ENCODE measurements around the gene ARL16.

ARL16 gene

DNA sequence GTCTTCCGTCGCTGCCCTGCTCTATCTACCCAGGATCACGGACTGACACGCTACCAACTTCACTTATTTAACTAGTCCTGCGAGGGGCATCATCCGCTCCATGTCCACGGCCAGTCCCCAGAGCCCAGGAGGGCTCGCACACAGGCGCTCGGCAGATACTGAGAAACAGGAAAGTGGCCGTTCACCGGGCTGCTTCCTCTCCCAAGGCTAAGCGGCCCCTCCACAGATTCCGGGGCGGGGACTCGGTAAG is 17.6 kb downstream of the ARL16 start:
- no peaks in the 10 kb centered on the region for H3K9me3 Mint-ChIP-seq
- no peaks in the 10 kb centered on the region for H3K27me3 Mint-ChIP-seq
- peaks cover 35% of the 10 kb centered on the region for H3K4me1 Mint-ChIP-seq
- H3K4me3 Mint-ChIP-seq = peak overlapping the region; percentile 85
- peaks cover 25% of the 10 kb centered on the region for H3K36me3 Mint-ChIP-seq (ENCODE audit: insufficient read depth)
- DNase-seq (ENCODE audit: low spot score in 2 of 2) = peak in 1 of 2 donors; percentile 27
- peak; percentile 19 for ATAC-seq (replicated peaks; ENCODE audit: extremely low read depth, poor library complexity, severe bottlenecking)
- H3K27ac Mint-ChIP-seq (ENCODE audit: low read depth) = peak overlapping the region; percentile 93

DNA sequence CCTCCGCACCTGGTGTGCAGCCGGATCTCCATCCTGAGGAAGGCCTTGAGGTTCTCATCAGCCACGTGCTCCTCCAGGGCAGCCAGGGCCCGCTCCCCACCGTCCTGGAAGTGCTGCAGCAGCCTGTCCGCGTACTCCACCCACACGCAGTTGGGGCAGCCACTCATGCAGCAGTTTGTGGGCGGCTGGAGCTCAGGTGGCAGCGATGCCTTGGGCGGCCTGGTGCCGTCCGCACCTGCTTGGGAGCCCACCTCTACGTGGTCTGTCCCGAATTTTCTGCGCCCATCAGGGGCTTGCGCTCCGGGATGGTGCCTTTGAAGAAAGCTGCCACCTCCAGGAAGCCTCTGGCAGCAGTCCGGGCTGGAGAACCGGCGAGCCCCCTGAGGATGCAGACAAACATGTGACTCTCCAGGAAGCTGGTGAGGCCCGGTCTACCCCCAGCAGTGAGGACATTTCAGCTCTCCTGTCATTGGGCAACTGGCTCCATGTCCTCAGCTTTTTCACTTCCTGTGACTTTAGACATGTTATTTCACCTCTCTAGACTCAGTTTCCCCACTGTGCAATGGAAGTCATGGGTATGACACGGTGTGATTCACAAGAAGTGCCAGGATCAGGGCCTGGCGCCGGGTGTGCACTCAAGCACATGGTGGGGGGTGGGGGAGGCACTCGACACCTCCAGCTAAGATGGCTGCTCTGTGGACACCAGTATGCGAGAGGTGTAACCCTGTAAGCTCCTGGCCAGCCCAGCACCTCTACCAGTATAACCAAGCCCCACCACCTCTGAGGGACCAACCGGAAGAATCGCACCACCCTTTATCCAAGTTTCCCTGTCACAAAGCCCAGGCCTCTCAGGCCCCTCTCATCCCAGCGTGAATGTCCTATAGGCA is 18.1 kb downstream of the ARL16 start:
- no peaks in the 10 kb centered on the region for H3K9me3 Mint-ChIP-seq
- peak; percentile 25 for ATAC-seq (replicated peaks; ENCODE audit: extremely low read depth, poor library complexity, severe bottlenecking)
- H3K27ac Mint-ChIP-seq (ENCODE audit: low read depth) = peak overlapping the region; percentile 93
- no peak for DNase-seq (ENCODE audit: low spot score in 2 of 2)
- peaks cover 35% of the 10 kb centered on the region for H3K4me1 Mint-ChIP-seq
- peaks cover 24% of the 10 kb centered on the region for H3K36me3 Mint-ChIP-seq (ENCODE audit: insufficient read depth)
- H3K4me3 Mint-ChIP-seq = peak overlapping the region; percentile 85
- no peaks in the 10 kb centered on the region for H3K27me3 Mint-ChIP-seq

DNA sequence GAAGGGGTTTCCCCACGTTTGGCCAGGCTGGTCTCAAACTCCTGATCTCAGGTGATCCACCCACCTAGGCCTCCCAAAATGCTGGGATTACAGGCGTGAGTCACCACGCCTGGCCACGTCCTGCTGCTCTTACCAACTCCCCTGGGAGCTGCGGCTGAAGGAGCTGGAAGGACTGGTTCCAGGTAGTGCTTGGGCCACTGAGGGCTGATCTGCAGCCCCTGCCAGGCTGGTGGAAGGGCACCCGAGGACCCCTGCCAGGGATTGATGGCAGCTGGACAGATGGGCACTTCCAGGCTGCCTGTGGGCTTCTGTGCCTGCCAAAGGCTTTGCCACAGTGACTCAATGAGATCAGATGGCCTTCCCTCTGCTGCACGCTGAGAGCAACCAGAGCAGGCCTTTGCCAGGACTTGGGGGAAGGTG is 19.5 kb downstream of the ARL16 start:
- DNase-seq (ENCODE audit: low spot score in 2 of 2) (no peak), ATAC-seq (replicated peaks; ENCODE audit: extremely low read depth, poor library complexity, severe bottlenecking) (no peak)
- no peaks in the 10 kb centered on the region for H3K9me3 Mint-ChIP-seq
- peaks cover 35% of the 10 kb centered on the region for H3K4me1 Mint-ChIP-seq
- no peaks in the 10 kb centered on the region for H3K27me3 Mint-ChIP-seq
- peak overlapping the region; percentile 27 for H3K4me3 Mint-ChIP-seq
- H3K36me3 Mint-ChIP-seq (ENCODE audit: insufficient read depth) = peaks cover 17% of the 10 kb centered on the region
- H3K27ac Mint-ChIP-seq (ENCODE audit: low read depth) = no peak overlapping the region

DNA sequence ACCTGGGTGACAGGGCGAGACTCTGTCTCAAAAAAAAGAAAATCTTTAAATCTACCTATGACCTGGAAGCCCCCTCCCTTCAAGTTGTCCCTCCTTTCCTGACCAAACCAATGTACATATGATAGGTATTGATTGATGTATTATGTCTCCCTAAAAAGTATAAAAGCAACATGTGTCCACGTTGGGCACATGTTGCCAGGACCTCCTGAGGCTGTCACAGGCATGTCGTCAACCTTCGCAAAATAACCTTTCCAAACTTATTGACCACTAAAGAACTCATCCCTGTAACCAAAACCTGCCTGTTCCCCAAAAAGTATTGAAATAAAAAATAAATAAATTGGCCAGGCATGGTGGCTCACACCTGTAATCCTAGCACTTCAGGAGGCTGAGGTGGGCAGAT is 21.6 kb downstream of the ARL16 start:
- peaks cover 21% of the 10 kb centered on the region for H3K4me1 Mint-ChIP-seq
- H3K27me3 Mint-ChIP-seq = no peaks in the 10 kb centered on the region
- no peak for DNase-seq (ENCODE audit: low spot score in 2 of 2)
- no peak overlapping the region for H3K27ac Mint-ChIP-seq (ENCODE audit: low read depth)
- no peak for ATAC-seq (replicated peaks; ENCODE audit: extremely low read depth, poor library complexity, severe bottlenecking)
- no peak overlapping the region for H3K4me3 Mint-ChIP-seq
- H3K9me3 Mint-ChIP-seq = no peaks in the 10 kb centered on the region
- H3K36me3 Mint-ChIP-seq (ENCODE audit: insufficient read depth) = peaks cover 7% of the 10 kb centered on the region

DNA sequence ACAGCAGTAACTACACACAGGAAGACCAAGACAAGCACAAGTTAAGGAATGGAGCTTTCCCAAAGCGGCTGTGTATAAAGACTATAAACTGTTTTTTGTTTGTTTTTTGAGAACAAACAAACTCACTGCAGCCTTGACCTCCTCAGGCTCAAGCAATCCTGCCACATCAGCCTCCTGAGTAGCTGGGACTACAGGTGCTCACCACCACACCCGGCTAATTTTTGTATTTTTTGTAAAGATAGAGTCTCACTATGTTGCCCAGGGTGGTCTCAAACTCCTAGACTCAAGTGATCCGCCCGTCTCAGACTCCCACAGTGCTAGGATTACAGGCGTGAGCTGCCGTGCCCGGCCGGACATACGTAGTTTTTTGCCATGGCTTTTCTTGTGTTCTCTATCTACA is 23.2 kb downstream of the ARL16 start:
- Mint-ChIP-seq H3K4me3 (no peak overlapping the region), H3K36me3 (ENCODE audit: insufficient read depth) (peaks cover 2% of the 10 kb centered on the region), H3K27me3 (no peaks in the 10 kb centered on the region), H3K4me1 (peaks cover 5% of the 10 kb centered on the region), H3K9me3 (no peaks in the 10 kb centered on the region), H3K27ac (ENCODE audit: low read depth) (no peak overlapping the region)
- DNase-seq (ENCODE audit: low spot score in 2 of 2) = no peak
- no peak for ATAC-seq (replicated peaks; ENCODE audit: extremely low read depth, poor library complexity, severe bottlenecking)

DNA sequence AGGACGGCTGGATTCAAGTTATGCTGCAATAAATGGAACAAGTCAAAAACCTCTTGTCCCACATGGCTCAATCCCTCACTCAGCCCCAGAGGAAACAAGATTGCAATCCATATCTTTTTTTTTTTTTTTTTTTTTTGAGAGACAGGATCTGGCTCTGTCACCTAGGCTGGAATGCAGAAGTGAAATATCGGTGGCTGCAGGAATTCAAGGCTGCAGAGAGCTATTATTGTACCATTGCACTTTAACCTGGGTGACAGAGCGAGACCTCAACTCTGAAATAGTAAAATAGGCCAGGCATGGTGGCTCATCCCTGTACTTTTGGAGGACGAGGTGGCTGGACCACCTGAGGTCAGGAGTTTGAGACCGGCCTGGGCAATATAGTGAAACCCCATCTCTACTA is 24.6 kb downstream of the ARL16 start:
- H3K9me3 Mint-ChIP-seq = no peaks in the 10 kb centered on the region
- DNase-seq (ENCODE audit: low spot score in 2 of 2) (no peak), ATAC-seq (replicated peaks; ENCODE audit: extremely low read depth, poor library complexity, severe bottlenecking) (no peak)
- H3K4me3 Mint-ChIP-seq = no peak overlapping the region
- H3K27me3 Mint-ChIP-seq = peaks cover under 1% of the 10 kb centered on the region
- peaks cover 4% of the 10 kb centered on the region for H3K4me1 Mint-ChIP-seq
- H3K36me3 Mint-ChIP-seq (ENCODE audit: insufficient read depth) = peaks cover 2% of the 10 kb centered on the region
- H3K27ac Mint-ChIP-seq (ENCODE audit: low read depth) = no peak overlapping the region

DNA sequence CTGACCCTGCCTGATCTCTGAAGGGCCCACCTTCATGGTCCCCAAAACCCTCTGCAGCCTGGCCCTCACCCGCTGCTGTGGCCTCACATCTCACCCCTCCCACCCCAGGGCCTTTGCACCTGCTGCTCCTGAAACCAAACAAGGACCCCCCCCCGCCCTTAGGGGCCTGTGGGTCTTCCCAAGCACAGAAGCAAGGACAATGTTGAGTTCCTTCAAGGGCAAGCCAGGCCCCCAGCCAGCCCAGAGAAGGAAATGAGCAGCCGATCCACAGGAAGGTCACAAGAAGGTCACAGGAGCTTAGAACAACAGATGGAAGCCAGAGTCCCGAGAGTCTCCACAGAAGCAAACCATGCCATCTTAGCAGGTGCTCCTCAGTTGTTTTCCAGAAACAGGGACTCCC is 26.8 kb downstream of the ARL16 start:
- H3K36me3 Mint-ChIP-seq (ENCODE audit: insufficient read depth) = peaks cover 2% of the 10 kb centered on the region
- no peak overlapping the region for H3K4me3 Mint-ChIP-seq
- no peak overlapping the region for H3K27ac Mint-ChIP-seq (ENCODE audit: low read depth)
- no peaks in the 10 kb centered on the region for H3K4me1 Mint-ChIP-seq
- H3K9me3 Mint-ChIP-seq = no peaks in the 10 kb centered on the region
- no peak for DNase-seq (ENCODE audit: low spot score in 2 of 2)
- ATAC-seq (replicated peaks; ENCODE audit: extremely low read depth, poor library complexity, severe bottlenecking) = no peak
- peaks cover 15% of the 10 kb centered on the region for H3K27me3 Mint-ChIP-seq

DNA sequence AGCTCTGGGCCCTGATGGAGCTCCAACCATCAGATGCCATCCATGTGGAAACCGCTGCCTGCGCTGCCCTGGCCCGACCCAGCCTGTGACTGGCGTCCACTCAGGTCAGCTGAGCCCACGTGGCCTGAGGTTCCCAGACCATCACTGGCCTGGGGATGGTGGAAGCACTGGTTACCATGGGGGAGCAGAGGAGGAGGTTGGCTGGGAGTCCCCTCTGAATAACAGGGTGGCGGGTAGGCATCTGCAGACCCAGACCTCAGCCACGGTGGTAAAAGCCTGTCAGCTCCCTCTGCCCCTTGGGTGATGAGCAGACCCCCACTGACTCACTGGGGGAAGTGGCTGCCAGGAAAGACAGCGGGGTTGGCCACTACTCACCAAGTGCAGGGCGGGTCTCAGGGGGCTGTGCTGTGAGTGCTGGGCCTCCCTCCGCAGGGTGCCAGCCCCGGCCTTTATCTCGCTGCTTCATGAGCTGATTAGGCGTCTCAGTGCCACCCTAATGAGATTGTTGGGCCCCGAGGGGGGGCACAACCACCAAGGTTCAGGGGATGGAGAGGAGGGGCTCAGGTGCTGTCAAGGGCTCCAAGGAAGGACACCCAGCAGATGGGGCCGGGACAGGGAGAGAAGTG is 27.4 kb downstream of the ARL16 start, which contains the start of gene PDE6G:
Gene PDE6G (minus strand): TSS at position 425 of the 626 bp plus-strand sequence. CDS start 3,237 bp downstream, outside the sequence.
- no peak for DNase-seq (ENCODE audit: low spot score in 2 of 2)
- H3K27me3 Mint-ChIP-seq = peaks cover 20% of the 10 kb centered on the region
- no peak within 1 kb of the TSS for H3K27ac Mint-ChIP-seq (ENCODE audit: low read depth)
- no peak for ATAC-seq (replicated peaks; ENCODE audit: extremely low read depth, poor library complexity, severe bottlenecking)
- H3K9me3 Mint-ChIP-seq = no peaks in the 10 kb centered on the region
- H3K36me3 Mint-ChIP-seq (ENCODE audit: insufficient read depth) = peaks cover 5% of the 10 kb centered on the region
- no peaks in the 10 kb centered on the region for H3K4me1 Mint-ChIP-seq
- no peak within 1 kb of the TSS for H3K4me3 Mint-ChIP-seq

DNA sequence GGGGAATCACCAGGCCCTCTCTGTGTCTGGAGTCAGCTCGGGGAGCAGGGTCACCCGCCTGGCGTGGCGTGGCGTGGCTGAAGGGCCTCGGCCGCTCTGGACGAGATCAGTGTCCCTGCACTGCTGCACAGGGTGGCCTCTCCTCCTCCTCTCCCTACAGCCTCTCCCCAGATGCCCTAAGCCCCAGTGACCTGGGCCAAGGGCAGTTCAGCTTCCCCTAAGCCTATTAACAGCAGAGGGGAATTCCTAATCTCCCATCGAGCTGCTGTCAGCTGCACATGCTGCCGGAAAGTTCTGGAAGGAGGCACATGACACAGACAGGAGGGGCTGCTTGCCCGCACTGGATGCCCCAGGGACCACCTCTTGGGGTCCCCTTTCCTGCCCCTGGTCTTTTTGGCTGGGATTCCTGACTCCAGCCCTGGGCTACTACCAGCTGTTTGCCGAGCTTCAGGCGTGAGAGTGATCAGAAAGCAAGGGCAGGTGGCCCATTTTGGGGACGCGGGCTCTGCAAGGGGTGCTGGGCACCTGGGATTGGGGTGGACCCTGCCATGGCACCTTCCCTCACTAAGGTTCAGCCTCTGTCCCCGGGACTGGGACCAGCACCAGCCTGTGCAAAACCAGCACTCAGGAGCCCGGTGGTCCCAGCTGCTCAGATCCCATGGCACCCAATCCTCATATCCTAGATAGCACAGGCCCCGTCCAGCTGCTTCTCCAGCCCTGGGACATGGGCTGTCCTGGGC is 28.0 kb downstream of the ARL16 start:
- ATAC-seq (replicated peaks; ENCODE audit: extremely low read depth, poor library complexity, severe bottlenecking) (no peak), DNase-seq (ENCODE audit: low spot score in 2 of 2) (no peak)
- H3K27ac Mint-ChIP-seq (ENCODE audit: low read depth) = no peak overlapping the region
- no peaks in the 10 kb centered on the region for H3K9me3 Mint-ChIP-seq
- H3K4me3 Mint-ChIP-seq = no peak overlapping the region
- H3K4me1 Mint-ChIP-seq = no peaks in the 10 kb centered on the region
- peaks cover 5% of the 10 kb centered on the region for H3K36me3 Mint-ChIP-seq (ENCODE audit: insufficient read depth)
- peaks cover 20% of the 10 kb centered on the region for H3K27me3 Mint-ChIP-seq

DNA sequence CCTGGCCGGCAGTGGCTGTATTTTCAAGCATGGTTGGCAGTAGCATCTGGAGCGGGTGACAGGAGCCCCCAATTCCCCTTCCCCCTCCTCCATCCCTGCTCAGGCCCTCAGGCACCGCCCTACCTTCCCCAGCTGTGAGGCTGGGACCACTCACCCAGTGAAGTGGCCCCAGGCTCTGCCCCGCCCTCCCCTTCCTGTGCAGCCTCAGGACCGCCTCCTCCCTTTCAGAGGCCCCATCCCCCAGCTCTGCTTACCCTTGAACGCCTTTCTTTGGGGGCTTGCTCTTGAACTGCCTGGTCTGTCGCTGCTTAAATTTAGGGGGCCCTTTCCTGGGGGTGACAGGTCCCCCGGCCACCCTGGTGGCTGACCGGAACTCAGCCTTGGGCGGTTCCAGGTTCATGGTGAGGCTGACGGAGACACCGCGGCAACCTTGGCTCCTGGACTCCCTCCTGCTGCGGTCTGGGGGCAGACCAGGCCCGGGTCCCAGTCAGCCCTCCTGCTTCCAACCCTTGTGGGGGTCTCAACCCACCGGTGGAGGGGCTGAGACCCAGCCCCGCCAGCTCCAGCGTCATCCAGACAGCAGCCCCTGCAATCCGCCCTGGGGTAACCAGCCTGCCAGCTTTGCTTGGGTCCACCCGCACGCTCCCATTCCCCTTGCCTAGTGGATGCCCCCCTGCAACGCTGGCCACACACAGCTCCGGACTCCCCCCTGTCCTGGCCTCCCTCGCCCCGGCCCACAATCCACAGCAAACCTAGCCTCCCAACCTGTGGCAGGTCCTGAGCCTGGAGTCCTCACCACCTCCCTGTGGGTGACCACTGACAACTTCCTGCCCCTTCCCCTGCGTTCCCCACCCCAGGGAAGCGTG is 30.5 kb downstream of the ARL16 start:
- DNase-seq (ENCODE audit: low spot score in 2 of 2) (no peak), ATAC-seq (replicated peaks; ENCODE audit: extremely low read depth, poor library complexity, severe bottlenecking) (no peak)
- no peaks in the 10 kb centered on the region for H3K9me3 Mint-ChIP-seq
- H3K27me3 Mint-ChIP-seq = peaks cover 28% of the 10 kb centered on the region
- peak overlapping the region; percentile 60 for H3K4me3 Mint-ChIP-seq
- H3K36me3 Mint-ChIP-seq (ENCODE audit: insufficient read depth) = peaks cover 5% of the 10 kb centered on the region
- no peaks in the 10 kb centered on the region for H3K4me1 Mint-ChIP-seq
- peak overlapping the region; percentile 48 for H3K27ac Mint-ChIP-seq (ENCODE audit: low read depth)

DNA sequence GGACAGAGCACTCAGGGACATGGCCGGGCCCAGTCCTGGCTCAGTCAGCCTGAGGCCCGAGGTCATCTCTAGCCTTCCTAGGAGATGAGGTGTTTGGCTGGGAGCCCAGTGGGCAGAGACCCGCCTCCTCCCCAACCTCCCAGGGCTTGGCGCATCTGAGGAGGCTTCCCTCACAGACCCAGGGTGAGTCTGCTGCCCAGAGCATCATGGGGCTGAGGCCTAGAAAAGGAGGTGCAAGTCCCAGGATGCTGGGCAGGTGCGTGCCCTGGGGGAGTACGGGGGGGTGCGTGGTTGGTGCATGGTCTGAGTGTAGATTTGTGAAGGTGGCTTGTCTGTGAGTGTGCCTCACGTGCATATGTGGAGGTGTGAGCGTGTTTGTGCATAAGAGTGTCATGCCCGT is 31.9 kb downstream of the ARL16 start:
- H3K27me3 Mint-ChIP-seq = peaks cover 28% of the 10 kb centered on the region
- H3K4me1 Mint-ChIP-seq = no peaks in the 10 kb centered on the region
- ATAC-seq (replicated peaks; ENCODE audit: extremely low read depth, poor library complexity, severe bottlenecking) = no peak
- no peak overlapping the region for H3K4me3 Mint-ChIP-seq
- DNase-seq (ENCODE audit: low spot score in 2 of 2) = no peak
- no peak overlapping the region for H3K27ac Mint-ChIP-seq (ENCODE audit: low read depth)
- H3K9me3 Mint-ChIP-seq = no peaks in the 10 kb centered on the region
- H3K36me3 Mint-ChIP-seq (ENCODE audit: insufficient read depth) = peaks cover 7% of the 10 kb centered on the region

DNA sequence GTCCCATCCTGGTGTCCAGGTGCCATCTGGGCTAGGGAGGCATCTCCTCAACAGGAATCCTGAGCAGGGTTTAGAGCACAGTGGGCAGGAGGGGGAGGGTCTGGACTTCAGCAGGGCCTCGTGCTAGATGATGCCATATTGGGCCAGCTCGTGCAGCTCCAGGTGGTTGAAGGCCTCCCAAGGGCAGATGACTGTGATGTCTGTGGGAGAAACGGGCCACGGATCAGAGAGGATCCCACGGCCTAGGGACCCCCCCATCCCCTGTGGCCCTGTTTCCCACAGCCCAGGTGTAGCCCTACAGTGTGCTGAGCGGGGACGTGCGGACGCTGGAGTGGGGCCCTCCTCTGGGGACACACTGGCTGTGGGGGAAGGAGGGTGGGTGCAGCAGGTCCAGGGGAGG is 32.6 kb downstream of the ARL16 start:
- Mint-ChIP-seq H3K4me1 (no peaks in the 10 kb centered on the region), H3K4me3 (no peak overlapping the region), H3K36me3 (ENCODE audit: insufficient read depth) (peaks cover 7% of the 10 kb centered on the region), H3K27me3 (peaks cover 28% of the 10 kb centered on the region), H3K9me3 (no peaks in the 10 kb centered on the region), H3K27ac (ENCODE audit: low read depth) (no peak overlapping the region)
- ATAC-seq (replicated peaks; ENCODE audit: extremely low read depth, poor library complexity, severe bottlenecking) (no peak), DNase-seq (ENCODE audit: low spot score in 2 of 2) (no peak)
